GM19193 (cell line): ENCODE results near the gene TGM1.

ENCODE experiments used
- POLR2A ChIP-seq: IDR thresholded peaks from 4 replicates; pipeline ENCODE4 v1.6.1; 2011; ENCODE audit not compliant: insufficient read depth, insufficient read length; ENCODE audit errors: extremely low read depth

The TGM1 gene

GRCh38 chr14:24298892-24299254 is 35.9 kb upstream of the TGM1 start:
- TF ChIP-seq POLR2A: no peak

GRCh38 chr14:24297190-24297964 is 34.4 kb upstream of the TGM1 start:
- no peak for TF ChIP-seq POLR2A

DNA sequence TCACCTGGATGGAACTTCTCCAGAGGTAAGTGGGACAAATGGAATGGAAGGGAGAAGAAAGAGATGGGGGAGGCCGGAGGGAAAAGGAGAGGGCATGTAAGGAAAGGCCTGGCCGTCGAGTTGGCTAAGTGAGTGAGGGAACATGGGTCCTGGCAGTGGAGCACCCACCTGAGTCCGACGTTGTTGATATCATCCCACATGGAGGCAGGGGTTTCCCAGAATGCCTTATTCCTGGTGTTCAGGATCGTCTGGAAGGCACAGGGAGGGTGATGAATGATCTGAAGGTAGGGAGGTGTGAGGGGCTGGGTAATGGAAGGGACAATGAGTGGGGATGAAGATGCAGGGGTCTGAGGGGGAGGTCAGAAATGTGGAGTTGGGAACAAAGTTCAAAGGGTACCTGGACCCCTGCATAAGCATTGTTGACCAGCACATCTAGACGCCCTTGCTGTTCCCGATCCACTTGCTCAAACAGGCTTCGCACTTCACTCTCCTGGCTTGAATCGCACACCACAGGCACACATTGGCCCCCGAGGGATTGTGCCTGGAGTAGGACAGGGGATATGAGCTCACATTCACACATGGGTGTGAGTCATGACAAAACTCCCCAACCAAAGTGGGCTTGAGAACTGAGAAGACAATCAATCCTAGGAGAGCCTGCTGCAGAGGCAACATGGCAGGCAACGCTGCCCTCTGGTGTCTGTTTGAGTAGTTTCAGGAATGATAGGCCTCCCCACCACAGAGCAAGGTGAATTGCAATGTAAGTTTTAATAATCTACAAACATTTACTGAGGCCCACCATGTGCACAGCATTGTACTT is 33.6 kb upstream of the TGM1 start:
- no peak for TF ChIP-seq POLR2A

DNA sequence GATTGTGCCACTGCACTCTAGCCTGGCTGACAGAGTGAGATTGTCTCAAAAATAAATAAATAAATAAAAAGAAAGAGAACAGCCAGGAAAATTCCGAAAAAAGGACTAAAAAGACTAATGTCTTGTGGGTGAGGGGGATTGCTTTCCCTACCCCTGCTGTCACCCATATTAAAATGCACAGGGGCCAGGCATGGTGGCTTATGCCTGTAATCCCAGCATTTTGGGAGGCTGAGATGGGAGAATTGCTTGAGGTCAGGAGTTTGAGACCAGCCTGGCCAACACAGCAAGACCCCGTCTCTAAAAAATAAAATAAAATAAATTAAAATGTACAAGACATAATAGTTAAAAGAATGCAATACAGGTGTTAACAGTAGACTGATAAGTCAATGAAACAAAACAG is 30.5 kb upstream of the TGM1 start:
- no peak for TF ChIP-seq POLR2A

DNA sequence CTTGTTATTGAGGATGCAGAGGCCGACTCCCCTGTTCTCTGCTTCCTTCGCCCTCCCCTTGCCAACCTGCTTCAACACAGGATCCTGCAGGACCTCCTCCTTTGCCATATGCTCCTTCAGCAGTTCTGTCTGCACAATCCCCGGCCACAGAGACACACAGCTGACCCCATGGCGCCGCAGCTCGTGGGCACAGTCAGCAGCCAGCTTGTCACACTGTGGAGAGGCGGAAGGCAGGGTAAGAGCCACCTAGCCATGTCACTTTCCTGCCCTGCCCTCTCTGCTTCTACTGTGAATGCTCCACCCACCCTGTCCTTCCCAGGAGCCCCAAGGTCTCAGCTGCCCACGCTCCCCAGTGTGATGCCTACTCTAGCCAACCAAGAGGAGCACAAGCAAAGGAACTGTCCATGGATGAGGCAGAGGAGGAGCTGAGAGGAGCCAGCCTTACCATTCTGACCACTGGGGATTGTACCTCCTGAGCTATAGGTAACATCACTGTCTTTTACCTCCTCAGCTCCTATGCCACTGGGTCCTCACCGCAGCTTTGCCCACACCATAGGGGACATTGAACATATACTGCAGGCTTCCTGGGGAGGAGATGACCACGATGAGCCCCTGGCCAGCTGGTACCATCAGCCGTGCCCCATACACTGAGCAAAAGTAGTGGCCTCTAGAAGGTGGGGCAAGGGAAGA is 29.3 kb upstream of the TGM1 start:
- no peak for TF ChIP-seq POLR2A

DNA sequence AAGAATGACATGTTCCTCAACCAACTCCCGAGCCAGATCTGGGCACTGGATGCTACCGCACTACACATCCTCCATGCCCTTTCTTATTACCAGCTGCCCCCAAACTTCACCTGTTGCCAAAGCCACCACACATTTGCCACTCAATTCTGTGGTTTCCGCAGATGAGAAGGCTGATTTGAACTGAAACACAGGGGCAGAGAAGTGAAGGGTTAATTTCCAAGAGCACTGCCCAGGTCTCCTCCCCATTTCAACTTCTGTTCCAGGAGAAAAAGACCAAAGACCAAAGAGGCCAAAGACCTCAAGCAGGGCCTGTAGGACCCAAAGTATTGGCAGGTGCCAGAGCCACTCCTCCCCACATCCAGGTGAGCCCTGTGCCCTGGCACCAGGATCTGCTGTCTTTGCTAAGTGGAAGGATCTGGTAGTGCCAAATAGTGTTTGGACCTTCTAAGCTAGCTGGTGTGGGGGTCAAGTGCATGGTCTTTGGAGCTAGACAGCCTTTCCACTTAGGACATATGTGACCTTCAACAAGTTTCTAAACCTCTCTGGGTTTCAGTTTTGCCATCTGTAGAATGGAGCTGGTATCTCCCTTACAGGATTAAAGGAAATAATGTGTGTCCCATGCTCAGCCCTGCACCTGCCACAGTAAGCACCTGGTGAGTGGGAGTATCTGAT is 28.6 kb upstream of the TGM1 start:
- TF ChIP-seq POLR2A: no peak

DNA sequence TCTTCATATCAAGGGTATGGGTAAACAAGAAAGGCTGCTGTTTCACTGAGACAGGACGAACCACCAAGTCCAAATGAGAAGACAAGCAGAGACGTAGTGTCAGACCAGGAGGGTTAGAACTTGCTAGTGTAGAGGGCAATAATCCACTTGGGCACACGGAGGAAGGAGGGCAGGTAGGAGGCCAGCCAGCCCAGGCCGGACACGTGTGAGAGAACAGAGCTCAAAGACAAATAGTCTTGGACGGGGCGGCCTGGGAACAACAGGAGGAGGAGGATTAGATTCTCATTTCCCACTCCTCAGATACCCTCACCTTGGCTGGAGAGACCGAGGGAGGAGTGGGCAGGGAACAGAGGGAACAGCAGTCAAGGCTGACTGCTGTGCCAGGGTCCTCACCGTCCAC is 27.8 kb upstream of the TGM1 start:
- TF ChIP-seq POLR2A: no peak

DNA sequence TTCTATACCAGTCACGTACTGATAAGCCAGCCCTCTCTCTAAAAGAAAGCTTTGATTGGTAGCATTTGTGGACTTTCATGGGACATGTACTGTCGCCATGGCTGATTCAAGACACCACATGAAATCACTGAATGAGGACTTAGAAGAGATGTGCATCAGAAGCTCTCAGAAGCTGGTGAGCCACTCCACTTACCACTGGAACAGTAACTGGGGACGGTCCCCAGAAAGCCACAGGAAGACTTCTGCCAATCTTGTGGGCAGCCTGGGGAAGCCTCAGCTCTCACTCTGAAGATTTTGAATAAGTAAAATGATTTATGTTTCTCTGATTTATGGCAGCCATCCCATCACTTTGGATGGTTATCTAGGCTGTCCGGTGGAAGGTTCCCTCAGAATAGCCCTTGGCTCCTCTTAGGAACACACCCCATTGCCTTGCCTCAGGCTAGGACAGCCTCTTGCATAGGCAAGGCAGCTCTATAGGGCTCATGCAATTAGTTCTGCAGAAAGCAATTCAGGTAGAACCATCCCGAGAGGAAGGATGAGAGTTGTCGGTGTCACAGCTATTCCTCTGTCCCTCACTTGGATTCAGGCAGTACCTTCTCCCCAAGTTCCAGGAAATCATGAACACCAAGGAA is 26.8 kb upstream of the TGM1 start:
- no peak for TF ChIP-seq POLR2A

DNA sequence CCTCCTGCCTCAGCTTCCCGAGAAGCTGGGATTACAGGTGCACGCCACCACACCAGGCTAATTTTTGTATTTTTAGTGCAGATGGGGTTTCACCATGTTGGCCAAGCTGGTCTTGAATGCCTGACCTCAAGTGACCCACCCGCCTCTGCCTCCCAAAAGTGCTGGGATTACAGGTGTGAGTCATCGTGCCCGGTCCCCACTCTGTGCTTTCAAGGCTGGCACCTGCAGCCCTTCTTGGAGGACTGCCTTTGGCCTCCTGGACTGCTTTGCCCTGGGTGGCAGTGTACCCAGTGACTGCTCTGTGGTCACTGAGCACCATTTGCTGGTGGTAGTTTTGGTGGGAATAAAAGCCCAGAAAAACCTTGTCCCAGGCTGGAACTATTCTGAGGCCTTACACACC is 24.0 kb upstream of the TGM1 start:
- TF ChIP-seq POLR2A: no peak

DNA sequence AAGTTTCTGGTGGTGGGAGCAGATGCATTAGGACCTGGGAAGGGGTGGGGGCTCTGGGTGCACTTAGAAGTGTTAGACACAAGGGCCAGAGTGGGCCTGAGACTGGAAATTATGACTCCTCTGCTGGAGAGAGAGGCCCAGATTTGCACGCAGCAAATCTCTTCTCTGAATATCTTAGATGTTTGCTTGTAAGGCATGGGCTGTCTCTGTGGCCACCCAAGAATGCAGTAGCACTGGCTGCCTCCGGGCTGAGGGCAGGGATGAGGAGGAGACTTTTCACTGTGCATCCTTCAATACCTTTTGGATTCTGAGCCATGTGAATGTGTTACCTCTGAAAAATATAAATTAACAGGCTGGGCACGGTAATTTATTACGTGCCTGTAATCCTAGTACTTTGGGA is 22.4 kb upstream of the TGM1 start:
- no peak for TF ChIP-seq POLR2A

- no peak for TF ChIP-seq POLR2A
Observed at GRCh38 chr14:24284501-24285035, 21.6 kb upstream of the TGM1 start.

- TF ChIP-seq POLR2A: no peak
Observed at GRCh38 chr14:24283796-24284460, 21.0 kb upstream of the TGM1 start.

DNA sequence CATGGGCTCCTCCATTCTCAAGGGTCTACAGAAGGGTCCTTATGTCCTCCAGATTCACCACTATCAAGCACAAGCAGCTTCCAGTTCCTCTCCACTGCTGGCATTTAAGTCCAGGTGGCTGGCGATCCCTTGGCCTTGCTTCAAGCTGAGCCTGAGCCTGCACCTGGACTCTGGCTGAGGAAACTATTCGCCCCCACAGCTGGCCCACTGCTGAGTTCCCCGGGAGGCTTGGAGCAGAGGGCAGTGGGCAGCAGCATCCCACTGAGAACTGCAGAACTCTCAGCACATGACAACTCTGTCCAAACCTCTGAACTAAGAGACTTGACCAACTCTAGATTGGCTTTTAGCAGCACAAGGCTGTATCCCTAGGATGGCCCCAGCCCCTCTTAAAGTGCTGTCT is 19.8 kb upstream of the TGM1 start:
- no peak for TF ChIP-seq POLR2A

DNA sequence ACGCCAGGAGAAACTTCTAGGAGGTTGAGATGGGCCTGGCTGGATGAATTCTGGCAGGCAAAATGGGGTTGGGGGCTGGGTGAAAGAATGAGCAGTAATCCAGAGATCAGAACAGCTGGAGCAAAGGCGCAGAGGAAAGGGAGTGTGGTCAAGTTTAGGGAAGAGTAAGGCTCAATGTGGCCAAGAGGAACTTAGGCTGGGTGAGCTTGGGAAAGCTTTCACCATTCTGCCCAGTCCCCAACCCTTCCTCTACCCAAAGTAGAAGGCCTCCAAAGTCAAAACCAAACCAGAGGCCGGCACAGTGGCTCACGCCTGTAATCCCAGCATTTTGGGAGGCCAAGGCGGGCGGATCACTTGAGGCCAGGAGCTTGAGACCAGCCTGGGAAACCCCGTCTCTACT is 18.7 kb upstream of the TGM1 start:
- no peak for TF ChIP-seq POLR2A

GRCh38 chr14:24280797-24281460 is 18.0 kb upstream of the TGM1 start:
- no peak for TF ChIP-seq POLR2A
